NK-92 (cell line): ENCODE measurements around the gene SMIM28.
A peak's percentile ranks its signal among the peaks of the same experiment; 100 is the strongest.

ENCODE experiments used
- DNase-seq: peaks from one replicate; lab custom pipeline; 2025; ENCODE audit not compliant: unreplicated experiment; lab: John Stamatoyannopoulos, UW

Gene SMIM28

DNA sequence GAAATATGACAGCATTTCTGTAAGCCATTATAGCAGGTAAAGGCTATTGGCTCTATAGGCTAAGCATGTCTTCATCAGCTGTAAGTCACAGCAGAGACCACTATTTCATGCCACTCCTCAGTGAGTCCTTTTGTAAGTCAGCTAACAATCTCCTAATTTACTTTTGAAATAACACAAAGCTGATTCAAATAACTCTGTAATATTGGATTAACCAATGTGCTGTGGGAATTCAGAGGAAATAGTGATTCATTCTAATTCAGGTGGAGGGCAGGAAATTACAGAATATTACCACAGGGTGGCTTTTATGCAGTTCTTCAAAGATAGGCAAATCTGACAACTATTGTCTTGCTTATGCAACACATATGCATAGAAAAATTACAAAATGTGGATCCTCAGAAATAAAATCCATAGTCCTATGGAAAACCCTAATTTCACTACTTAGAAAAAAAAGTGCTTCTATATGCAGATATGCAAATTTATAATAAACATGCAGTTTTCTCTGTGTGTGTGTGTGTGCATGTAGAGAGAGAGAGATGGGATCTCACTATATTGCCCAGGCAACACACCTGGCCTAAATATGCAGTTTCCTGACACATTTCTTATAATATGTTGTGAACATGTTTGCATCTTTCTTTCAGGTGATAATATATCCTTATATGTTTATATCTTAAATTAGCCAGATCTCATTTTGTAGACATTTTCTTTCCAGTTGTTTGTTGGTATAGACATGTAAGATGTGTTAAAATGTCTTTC is 4.8 kb upstream of the SMIM28 start:
- no peak for DNase-seq

DNA sequence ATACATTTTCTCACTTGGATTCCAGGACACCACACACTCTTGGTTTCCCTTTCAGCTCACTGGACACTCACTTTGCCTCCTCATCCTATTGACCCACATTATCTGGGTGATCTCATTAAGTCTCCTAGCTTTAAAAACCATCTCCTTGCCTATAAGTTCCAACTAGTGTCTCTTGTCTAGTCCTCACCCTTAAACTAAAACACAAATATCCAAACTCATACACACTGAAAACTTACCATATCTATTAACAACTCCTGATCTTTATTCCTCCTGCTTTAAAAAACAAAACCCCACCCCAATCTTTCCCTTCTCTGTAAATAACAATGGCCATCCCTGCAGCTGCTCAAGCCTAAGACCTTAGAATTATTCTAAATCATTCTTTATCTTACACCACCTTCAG is 3.5 kb upstream of the SMIM28 start:
- DNase-seq = no peak

DNA sequence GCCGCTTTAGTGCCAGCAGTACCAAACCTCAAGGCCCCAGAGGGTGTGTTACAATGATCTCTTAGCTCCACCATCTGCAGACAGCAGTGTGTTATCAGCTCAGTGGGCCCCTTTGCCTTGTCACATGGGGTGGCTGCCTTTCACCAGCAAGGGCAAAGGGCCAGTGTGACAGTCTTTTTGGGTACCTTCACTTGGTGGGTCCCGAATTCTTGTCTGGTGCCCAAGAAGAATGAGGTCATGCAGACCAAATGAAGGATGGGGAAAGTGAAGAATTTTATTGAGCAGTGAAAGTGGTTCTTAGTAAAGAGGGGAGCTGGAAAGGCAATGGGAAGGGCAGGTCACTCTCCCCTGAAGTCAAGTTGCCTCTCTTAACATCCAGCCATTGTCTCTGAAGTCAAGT is 2.9 kb upstream of the SMIM28 start:
- no peak for DNase-seq

DNA sequence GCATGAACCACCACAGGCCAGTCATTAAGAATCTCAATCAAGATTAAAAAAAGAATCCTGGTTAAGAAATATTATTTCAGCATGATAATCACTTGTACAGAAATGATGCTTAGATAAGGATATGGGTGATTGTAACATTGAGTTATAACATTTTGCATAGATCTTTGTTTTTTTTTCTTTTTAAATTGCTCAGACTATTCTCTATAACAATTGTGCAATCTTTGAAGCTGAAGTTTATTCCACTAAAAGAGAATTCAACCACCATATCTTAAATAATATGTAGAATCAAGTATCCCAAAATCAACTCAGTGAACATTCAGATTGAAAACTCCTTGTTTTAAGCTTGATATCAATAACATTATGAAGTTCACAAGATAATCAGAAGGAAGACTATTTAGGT is 663 bp upstream of the SMIM28 start:
- no peak for DNase-seq

DNA sequence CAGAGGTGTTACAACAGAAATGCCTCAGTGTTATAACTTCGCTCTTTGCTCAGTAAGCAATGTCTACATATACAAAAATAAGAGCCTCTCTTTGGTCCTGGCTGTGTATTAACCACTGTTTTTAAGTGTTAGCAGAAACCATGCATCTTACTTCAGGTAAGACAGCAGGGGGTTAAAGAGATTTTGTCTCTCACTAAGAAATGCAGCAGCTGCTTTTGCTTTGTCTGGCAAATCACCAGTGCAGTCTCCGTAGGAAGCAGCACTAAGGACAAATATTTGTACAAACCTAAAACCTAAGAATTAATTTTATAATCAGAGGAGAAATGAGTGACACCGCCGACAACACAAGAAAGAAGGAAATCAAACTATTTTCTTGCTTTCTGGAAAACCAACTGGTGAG is 758 bp downstream of the SMIM28 start:
- no peak for DNase-seq

DNA sequence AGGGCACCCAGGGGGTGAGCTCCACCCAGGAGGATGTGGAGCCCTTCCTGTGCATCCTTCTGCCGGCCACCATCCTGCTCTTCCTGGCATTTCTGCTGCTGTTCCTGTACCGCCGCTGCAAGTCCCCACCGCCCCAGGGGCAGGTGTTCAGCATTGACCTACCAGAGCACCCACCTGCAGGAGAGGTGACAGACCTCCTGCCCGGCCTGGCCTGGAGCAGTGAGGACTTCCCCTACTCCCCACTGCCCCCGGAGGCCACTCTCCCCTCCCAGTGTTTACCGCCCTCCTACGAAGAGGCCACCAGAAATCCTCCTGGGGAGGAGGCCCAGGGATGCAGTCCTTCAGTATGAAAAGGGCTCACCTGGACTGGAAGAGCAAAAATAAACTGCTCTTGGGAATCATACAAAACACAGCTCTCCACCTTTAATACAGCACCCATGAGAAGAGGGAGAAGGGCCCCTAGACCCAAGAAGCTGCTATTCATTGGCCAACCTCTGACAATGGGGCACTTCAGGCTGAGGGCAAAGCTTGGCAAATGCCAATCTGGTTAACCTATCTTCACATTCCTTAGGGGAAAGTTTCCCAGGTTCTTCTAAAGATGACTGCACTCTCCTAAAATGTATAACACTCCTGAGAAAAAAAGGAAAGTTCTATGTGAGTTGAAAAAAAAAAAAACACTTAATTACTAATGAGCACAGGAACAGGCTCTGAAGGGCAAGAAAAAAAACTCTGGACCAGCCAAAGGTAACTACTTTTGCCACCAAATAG is 5.0 kb downstream of the SMIM28 start:
- no peak for DNase-seq

DNA sequence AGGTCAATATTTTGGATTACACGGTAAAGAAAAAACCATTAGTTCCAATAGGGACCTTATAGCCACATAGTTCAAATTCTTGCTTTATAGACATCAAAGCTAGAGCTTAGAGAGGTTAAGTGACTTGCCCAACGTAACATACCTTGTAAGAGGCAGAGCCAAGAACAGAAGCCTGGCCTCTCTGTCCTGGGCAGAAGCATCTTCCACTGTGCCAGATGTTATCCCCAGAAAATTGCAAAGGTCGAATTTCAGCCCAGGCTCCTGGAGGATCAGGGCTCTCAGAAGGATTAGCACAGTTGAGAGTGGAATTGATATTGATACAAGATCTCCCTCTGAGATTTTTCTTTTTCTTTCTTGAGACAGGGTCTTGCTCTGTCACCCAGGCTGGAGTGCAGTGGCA is 6.1 kb downstream of the SMIM28 start:
- no peak for DNase-seq

DNA sequence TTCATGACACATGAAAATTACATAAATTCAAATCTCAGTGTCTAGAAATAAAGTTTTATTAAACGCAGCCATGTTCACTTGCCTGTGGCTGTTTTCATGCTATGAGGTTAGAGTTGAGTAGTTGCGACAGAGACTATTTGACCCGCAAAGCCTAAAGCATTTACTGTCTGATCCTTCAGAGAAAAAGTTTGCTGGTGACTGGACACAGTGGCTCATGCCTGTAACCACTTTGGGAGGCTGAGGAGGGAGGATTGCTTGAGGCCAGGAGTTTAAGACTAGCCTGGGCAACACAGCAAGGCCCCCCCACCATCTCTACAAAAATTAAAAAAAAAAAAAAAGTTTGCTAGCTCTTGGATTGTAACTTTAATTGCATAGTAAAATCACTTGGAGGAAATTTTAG is 9.2 kb downstream of the SMIM28 start:
- no peak for DNase-seq

DNA sequence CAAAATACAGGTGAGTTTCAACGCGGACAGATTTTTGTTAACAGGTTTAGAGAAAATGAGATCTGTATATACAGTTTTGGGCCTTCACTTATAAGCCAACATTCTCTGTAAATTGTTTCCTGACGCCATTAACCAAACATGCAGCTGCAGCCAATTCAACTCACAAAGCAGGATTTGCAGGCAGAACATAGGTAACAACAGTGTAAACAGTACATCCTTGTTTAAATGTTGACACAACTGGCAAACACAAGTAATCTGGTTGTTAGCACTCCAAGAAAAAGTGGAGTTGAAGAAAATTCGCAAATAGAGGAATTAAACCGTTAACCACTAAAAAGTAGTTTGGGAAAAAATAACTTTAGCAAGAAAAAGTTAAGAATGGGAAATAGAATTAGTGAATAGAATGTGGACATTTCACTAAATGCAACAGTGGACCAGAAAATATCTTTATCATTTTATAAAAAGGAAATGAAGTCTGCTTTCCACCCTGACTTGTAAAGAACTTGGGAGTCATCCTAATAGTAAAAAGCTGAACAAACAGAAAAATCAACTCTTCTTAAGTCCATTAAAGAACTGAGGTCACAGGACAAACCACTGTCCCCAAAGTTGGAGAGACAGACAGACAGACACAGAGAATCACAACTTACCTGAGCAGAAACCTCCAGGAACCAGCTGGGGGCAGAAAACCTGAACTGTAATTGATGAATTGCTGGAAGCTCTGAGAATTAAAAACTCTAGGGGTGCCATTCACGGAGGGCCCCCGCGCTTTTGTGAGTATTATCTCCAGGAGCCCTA is 10.1 kb downstream of the SMIM28 start:
- DNase-seq = no peak

DNA sequence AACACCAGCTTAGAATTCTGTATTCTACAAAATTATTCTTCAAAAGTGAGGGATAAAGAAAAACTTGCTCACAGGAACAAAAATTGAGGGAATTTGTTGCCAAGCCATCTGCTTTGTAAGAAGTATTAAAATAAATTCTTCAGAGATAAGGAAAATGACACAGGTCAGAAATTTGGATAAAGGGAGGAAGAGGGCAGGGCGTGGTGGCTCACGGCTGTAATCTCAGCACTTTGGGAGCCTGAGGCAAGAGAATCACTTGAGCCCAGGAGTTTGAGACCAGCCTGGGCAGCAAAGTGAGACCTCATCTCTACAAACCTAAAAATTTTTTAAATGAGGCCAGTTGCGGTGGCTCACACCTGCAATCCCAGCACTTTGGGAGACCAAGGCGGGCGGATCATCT is 11.8 kb downstream of the SMIM28 start:
- DNase-seq = no peak

DNA sequence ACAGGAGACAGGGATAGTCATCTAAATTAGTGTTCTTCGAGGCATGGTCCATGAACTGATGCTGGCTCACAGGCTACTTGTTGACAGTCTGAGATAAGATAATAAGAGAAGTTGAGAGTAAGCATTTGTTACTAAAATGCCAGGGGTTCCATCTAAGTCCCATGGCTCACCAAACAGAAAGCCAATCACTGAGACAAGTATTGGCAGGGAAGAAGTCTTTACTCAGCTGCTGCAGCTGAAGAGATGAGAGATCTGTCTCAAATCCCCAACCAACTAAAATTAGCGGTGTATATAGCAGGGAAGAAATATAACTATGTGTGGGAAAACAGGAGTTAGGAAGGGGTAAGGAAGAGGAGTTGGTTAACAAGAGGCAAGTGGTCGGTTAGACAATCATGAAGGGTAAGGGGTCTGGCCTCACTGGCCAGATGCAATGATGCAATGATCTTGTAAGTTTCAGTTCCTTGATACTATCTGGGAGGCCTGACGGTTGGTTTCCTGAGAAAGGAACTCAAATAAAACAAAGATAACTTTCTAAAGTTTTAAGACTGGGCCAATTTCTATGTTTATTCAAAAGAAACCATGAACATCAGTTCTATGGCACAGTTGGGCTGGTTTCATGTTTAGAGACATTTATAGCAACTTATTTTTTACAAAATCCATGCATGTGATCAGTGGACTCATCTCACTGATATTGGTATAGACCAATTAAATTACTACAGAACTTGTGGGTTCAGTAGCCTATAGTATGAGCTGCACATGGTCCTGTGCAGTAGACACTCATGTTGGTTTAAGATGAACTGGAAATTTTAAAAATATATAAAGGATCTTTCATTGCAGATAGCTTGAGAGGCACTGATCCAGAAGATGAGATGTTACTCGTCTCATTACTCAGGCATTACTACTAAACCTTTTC is 16.4 kb downstream of the SMIM28 start:
- no peak for DNase-seq

DNA sequence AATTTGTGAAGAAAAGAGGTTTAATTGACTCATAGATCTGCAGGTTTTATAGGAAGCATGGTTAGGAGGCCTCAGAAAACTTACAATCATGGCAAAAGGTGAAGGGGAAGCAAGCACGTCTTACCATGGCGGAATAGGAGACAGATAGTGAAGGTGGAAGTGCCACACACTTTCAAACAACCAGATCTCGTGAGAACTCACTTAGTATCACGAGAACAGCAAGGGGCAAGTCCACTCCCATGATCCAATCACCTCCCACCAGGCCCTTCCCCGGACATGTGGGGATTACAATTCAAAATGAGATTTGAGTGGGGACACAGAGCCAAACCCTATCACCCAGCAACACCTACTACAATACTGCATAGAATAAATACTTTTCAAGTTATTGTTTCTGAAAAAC is 19.0 kb downstream of the SMIM28 start:
- no peak for DNase-seq

DNA sequence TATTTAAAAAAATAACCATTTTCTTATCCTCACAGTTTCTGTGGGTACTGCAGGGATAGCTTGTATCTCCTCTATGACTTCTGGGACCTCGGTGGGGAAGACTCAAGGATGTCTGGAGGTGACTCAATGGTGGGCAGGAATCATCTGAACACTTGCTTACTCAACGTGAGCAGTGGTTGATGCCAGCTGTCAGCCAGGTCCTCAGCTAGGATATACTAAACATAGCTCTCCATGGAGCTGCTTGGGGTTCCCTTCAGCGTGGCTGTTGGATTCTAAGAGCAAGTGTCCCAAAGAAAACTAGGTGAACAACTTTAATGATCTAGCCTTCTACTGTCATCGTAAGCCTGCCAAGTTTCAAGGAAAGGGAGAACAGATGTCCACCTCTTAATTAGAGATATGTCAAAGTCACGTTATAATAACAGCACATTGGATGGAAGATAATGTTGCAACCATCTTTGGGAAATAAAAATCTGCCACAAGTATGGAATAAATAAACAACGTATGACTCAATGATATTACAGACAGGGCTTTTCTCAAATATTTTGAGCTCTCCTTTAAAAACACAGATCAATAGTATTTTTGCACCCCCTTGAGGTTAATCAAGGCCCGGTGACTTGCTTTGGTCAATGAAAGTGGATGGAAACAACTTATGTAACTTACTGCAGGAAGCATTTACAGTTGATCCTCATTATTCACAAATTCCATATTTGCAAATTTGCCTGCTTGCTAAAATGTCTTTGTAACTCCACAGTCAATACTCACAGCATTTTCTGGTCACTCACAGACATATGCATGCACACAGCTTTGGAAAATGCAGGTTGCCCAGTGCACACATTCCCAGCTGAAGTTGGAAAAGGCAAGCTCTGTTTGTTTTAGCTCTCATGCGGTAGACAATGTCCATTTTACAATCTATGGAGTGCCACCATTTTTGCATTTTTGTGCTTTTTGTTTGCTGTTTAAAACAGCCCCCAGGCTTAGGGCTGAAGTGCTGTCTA is 19.7 kb downstream of the SMIM28 start:
- no peak for DNase-seq

DNA sequence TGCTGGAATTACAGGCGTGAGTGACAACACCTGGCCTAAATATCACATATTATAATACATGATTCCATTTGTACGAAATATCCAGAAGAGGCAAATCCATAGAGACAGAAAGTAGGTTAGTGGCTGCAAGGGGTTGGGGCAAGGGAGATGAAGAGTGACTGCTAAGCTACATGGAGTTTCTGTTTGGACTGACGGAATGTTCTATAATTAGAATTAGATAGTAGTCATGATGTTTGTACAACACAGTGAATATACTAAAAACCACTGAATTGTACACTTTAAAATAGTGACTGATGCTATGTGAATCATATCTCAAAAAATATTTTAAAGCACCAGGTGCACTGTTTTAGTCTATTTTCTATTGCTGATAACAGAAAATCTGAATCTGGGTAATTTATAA is 22.6 kb downstream of the SMIM28 start:
- no peak for DNase-seq

DNA sequence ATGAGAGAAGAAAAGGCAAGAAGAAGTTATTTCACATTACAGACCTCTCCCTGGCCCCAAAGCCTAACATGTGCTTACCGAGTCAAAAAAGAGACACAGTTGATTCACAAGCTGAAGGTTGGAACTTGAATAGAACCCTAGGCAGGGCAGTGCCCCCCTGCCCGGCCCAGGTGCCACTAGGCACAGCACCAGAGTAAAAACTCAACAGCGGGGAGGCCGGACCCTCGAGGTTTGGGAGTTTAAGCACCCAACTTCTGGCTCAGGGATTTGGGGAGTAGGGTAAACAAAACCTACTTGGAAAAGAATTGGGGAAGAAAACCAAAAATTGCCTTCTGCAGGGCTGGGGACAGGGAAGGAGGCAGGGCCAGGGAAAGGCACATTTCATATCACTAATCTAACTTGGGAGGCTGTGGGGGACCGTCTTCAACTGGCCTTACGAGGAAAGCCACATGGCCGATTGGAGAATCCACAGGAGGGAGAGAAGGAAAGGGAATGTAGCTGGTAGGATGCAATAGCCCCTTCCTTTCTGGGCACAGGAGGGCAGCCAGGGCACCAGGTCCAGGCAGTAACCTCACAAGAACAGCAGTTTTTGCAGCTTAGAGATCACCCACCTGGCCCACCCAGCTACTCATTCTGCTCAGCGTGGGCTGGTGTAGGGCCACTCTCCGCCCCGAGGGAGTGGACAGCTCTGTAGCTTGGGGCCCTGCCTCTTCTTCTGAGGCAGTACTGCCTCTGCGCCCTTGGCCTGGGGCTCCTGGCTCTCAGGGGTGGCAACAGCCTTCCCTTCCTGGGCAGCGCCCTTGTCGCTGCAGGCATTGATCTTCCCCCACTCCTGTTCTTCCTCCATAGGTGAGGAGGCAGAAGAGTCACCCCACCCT is 24.5 kb downstream of the SMIM28 start:
- DNase-seq = no peak

DNA sequence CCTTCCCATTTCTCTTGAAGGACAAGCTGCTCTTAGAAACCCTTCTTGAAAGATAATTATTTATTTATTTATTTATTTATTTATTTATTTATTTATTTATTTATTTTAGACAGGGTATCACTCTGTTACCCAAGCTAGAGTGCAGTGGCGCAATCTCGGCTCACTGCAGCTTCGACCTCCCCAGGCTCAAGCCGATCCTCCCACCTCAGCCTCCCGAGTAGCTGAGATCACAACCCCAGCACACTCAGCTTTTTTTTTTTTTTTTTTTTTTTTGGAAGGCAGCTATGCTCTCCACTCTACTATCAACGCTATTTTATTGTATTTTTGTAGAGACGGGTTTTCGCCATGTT is 25.1 kb downstream of the SMIM28 start:
- no peak for DNase-seq

DNA sequence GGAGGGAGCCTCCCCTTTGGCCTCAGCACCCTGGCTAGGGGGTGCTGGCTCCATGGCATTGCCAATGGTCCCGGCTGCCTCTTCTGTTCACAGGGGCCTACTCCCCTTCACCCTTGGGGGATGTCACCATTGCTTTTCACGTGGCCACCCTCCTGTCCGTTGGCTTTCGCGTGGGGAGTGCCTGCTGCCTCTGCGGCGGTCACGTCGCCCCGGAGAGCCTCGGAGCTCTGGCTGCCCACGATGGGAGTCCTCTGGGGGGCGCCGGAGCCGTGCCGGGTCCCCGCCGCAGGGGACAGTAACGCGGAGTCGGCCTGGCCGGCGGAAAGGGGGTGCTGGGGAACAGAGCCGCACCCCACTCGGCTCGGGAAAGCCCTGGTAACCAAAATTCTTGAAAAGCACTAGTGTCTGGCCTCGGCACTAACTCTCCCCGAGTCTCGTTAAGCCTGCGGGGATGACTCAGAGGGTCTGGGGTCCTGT is 25.7 kb downstream of the SMIM28 start:
- DNase-seq = no peak

DNA sequence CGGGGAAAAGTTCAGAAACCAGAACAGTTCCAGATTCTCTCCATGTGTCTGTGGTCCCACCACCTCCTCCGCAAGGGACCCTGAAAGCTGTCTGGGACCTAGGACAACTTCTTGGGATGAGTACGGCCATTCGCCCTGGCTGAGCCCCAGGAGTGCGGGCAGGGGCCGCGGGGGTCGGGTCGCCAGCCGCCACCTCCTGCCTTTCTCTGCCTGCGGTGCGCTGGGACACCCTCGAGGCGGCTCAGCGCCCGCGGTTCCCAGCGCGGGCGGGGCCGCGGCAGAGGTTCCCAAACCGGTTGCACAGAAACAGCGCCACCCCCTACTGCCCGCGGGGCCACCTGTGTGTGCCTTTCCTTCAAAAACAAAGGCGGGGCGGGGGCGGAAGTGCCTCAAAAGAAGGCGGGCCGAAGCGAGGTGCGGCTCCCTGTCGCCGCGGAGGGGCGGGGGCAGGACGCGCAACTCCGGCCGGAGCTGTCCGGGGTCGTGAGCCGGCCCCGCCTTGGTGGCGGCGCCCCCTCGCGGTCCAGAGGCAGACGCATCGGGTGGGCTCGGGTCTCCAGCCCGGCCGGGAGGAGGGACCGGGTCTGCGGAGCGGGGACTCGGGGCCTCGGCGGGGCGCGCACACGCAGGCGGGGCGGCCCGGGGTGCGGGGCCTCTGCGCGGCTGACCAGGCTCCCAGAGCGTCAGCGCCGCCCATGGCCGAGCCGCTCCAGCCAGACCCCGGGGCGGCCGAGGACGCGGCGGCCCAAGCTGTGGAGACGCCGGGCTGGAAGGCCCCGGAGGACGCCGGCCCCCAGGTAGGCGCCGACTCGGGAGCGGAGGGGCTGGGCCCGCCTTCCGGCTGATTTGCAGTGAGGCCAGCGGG is 26.3 kb downstream of the SMIM28 start, which contains the start of gene HEBP2:
HEBP2 (plus strand) TSS at position 423 of the 865 bp plus-strand sequence; CDS start at position 696, 273 bp downstream.
- peak; percentile 27 for DNase-seq
